Measurements from ENCODE around the gene DOCK2.

The DOCK2 gene

GRCh38 chr5:169850409-169850808, 213.3 kb downstream of the DOCK2 start:
- H3K4me3 ChIP-seq (replicated peaks in 1 of 2; ENCODE audit: low read depth in 2 of 2, low read length in 2 of 2), result no peak overlapping the region
- no peak for DNase-seq (ENCODE audit: low read depth in 2 of 2)
- peak; percentile 6 for TF ChIP-seq CTCF (IDR thresholded peaks at IDR 0.05; ENCODE audit: low read depth, low read length)

GRCh38 chr5:169851321-169851850, 214.3 kb downstream of the DOCK2 start:
- H3K4me3 ChIP-seq (replicated peaks in 1 of 2; ENCODE audit: low read depth in 2 of 2, low read length in 2 of 2), result no peak overlapping the region
- no peak for TF ChIP-seq CTCF (IDR thresholded peaks at IDR 0.05; ENCODE audit: low read depth, low read length)
- no peak for DNase-seq (ENCODE audit: low read depth in 2 of 2)

GRCh38 chr5:169856571-169856970, 219.5 kb downstream of the DOCK2 start:
- H3K4me3 ChIP-seq (replicated peaks in 1 of 2; ENCODE audit: low read depth in 2 of 2, low read length in 2 of 2), result no peak overlapping the region
- DNase-seq (ENCODE audit: low read depth in 2 of 2), result peak; percentile 79 to 89
- TF ChIP-seq CTCF (IDR thresholded peaks at IDR 0.05; ENCODE audit: low read depth, low read length), result no peak

- no peak overlapping the region for H3K4me3 ChIP-seq (replicated peaks in 1 of 2; ENCODE audit: low read depth in 2 of 2, low read length in 2 of 2)
- no peak for TF ChIP-seq CTCF (IDR thresholded peaks at IDR 0.05; ENCODE audit: low read depth, low read length)
- DNase-seq (ENCODE audit: low read depth in 2 of 2), result no peak
These were observed 223.5 kb downstream of the DOCK2 start for GRCh38 chr5:169860585-169860984.

GRCh38 chr5:169861433-169861832, 224.4 kb downstream of the DOCK2 start:
- DNase-seq (ENCODE audit: low read depth in 2 of 2), result no peak
- TF ChIP-seq CTCF (IDR thresholded peaks at IDR 0.05; ENCODE audit: low read depth, low read length), result no peak
- no peak overlapping the region for H3K4me3 ChIP-seq (replicated peaks in 1 of 2; ENCODE audit: low read depth in 2 of 2, low read length in 2 of 2)

GRCh38 chr5:169861934-169862333, 224.9 kb downstream of the DOCK2 start:
- no peak for TF ChIP-seq CTCF (IDR thresholded peaks at IDR 0.05; ENCODE audit: low read depth, low read length)
- no peak overlapping the region for H3K4me3 ChIP-seq (replicated peaks in 1 of 2; ENCODE audit: low read depth in 2 of 2, low read length in 2 of 2)
- peak; percentile 72 to 82 for DNase-seq (ENCODE audit: low read depth in 2 of 2)

- DNase-seq (ENCODE audit: low read depth in 2 of 2), result peak in 1 of 2 donors; percentile 61
- no peak for TF ChIP-seq CTCF (IDR thresholded peaks at IDR 0.05; ENCODE audit: low read depth, low read length)
- no peak overlapping the region for H3K4me3 ChIP-seq (replicated peaks in 1 of 2; ENCODE audit: low read depth in 2 of 2, low read length in 2 of 2)
These were observed 225.3 kb downstream of the DOCK2 start for GRCh38 chr5:169862391-169862811.

All from cardiac fibroblast (primary cell).